Measurements from ENCODE around the gene MREG. TPM values are rescaled to one million over a fixed set of nuclear protein-coding genes. Genes with fewer than 3 reads are reported as not detected.

MREG gene
- polyA plus RNA-seq, 2 of the 4 experiments (the other 2 are of a cell fraction), result 6.4 to 8.0 TPM

GRCh38 chr2:216030216-216030615, 16.9 kb upstream of the MREG start (continued):
- TF ChIP-seq ELK1 (IDR thresholded peaks at IDR 0.05; ENCODE audit: low read depth, low read length) (no peak), HOXB13 (CRISPR knock-in tag; IDR thresholded peaks at IDR 0.05; ENCODE audit: low read depth) (no peak), CHD4 (IDR thresholded peaks at IDR 0.05; ENCODE audit: borderline replicate concordance) (no peak)

GRCh38 chr2:216029416-216030129, 16.2 kb upstream of the MREG start:
- 86% methylated on average over 7 of the region's 7 CpGs for WGBS (ENCODE audit: missing lambda C conversion rate)
- TF ChIP-seq RNF2 (IDR thresholded peaks at IDR 0.05; ENCODE audit: borderline replicate concordance, low read depth), result no peak
- TF ChIP-seq CEBPB (IDR thresholded peaks at IDR 0.05), result no peak
- no peak for TF ChIP-seq FOXS1 (CRISPR knock-in tag; IDR thresholded peaks at IDR 0.05)
- TF ChIP-seq RCOR1 (IDR thresholded peaks at IDR 0.05; ENCODE audit: low read depth, low read length), result no peak
- no peak for TF ChIP-seq BHLHE40 (IDR thresholded peaks at IDR 0.05; ENCODE audit: low read depth, low read length)
- TF ChIP-seq EHF (CRISPR knock-in tag; IDR thresholded peaks at IDR 0.05), result no peak
- no peak for TF ChIP-seq RFX5 (IDR thresholded peaks at IDR 0.05)
- no peak for TF ChIP-seq HEYL (CRISPR knock-in tag; IDR thresholded peaks at IDR 0.05)
- TF ChIP-seq MAFK (IDR thresholded peaks at IDR 0.05; ENCODE audit: partially characterized antibody), result no peak
- no peak for TF ChIP-seq ATOH8 (CRISPR knock-in tag; IDR thresholded peaks at IDR 0.05; ENCODE audit: low read depth)
- TF ChIP-seq PBX3 (IDR thresholded peaks at IDR 0.05), result no peak
- TF ChIP-seq CBX2 (IDR thresholded peaks at IDR 0.05; ENCODE audit: borderline replicate concordance, low read depth), result no peak
- no peak for TF ChIP-seq BCL3 (IDR thresholded peaks at IDR 0.05)
- TF ChIP-seq KDM1A (IDR thresholded peaks at IDR 0.05; ENCODE audit: low read depth), result no peak
- no peak for TF ChIP-seq HES2 (IDR thresholded peaks at IDR 0.05)
- TF ChIP-seq TP53 (CRISPR knock-in tag; IDR thresholded peaks at IDR 0.05), result no peak
- DNase-seq (ENCODE audit: low read depth in 1 of 2, low spot score in 1 of 2), result no peak
- Histone ChIP-seq H3K27ac (no peak overlapping the region), H3K4me3 (no peak overlapping the region), H3K4me2 (no peak overlapping the region), H3K4me1 (no peaks in the 10 kb centered on the region), H3K9me3 (no peaks in the 10 kb centered on the region)
- ChIA-PET CTCF (interaction anchor here (0.9 kb wide), 1 partner anchor 58 kb away, joined by 3 read pairs; no protein-coding TSS in a partner anchor), POLR2A (no interaction called here)
- no peak for ATAC-seq
- FAIRE-seq, result no peak

- H3K9me3 ChIP-seq, result no peaks in the 10 kb centered on the region
- DNase-seq (ENCODE audit: low read depth in 1 of 2, low spot score in 1 of 2) (no peak), ATAC-seq (no peak), FAIRE-seq (no peak)
- POLR2A ChIA-PET, result no interaction called here
- 83% methylated on average over 7 of the region's 7 CpGs for WGBS (ENCODE audit: missing lambda C conversion rate)
- H3K4me2 ChIP-seq, result no peak overlapping the region
- no peak overlapping the region for H3K4me3 ChIP-seq
- no peaks in the 10 kb centered on the region for H3K4me1 ChIP-seq
- CTCF ChIA-PET, result interaction anchor here (1.2 to 3.8 kb wide), 5 partner anchors 9 to 75 kb away, joined by 3 to 31 read pairs (median 3); no protein-coding TSS in a partner anchor
- TF ChIP-seq JUNB (IDR thresholded peaks at IDR 0.05) (no peak), HES2 (IDR thresholded peaks at IDR 0.05) (no peak), RARB (CRISPR knock-in tag; IDR thresholded peaks at IDR 0.05) (no peak), CEBPB (IDR thresholded peaks at IDR 0.05) (no peak)
- no peak overlapping the region for H3K27ac ChIP-seq
Observed at GRCh38 chr2:216024779-216025336, 11.5 kb upstream of the MREG start.

Measured in A549 (cell line).